GM19238 (cell line): Measurements from ENCODE around the gene NTNG2.
"Not testable (repeated sequence)": the region's sequence is repeated elsewhere in the genome, so short reads cannot be mapped to it uniquely, and the experiment has no call there.

Source experiments
- DNase-seq: peaks from one replicate; pipeline ENCODE4 v3.0.0; 2011; ENCODE audit warnings: low spot score; ENCODE audit not compliant: insufficient read length

NTNG2 gene, protein sequence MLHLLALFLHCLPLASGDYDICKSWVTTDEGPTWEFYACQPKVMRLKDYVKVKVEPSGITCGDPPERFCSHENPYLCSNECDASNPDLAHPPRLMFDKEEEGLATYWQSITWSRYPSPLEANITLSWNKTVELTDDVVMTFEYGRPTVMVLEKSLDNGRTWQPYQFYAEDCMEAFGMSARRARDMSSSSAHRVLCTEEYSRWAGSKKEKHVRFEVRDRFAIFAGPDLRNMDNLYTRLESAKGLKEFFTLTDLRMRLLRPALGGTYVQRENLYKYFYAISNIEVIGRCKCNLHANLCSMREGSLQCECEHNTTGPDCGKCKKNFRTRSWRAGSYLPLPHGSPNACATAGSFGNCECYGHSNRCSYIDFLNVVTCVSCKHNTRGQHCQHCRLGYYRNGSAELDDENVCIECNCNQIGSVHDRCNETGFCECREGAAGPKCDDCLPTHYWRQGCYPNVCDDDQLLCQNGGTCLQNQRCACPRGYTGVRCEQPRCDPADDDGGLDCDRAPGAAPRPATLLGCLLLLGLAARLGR

DNA sequence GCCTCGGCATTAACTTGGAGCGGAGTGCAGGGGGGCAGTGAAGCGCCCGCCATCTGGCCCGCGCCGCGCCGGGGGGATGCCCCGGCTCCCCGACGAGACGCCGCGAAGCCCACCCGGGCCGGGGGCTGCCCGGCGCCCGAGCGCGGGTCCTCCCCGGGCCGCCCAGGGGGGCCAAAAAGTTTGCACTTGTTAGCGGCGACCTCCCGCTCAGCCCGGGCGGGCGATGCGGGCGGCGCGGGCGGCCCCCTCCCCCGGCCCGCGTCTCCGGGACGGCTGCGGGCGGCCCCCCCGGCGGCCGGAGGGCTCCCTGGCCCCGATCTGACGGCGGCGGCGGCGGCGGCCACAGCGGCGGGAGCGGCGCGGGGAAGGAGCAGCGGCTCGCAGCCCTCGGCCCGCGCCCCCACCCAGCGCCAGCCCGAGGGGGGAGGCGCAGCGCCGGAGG, at the start of gene NTNG2:
NTNG2 (plus strand) TSS at position 316 of the 442 bp plus-strand sequence. CDS start 4,774 bp downstream, outside the sequence.
- DNase-seq: no peak

- no peak for DNase-seq
Observed at GRCh38 chr9:132114102-132114707, 47.7 kb upstream of the NTNG2 start.

GRCh38 chr9:132116583-132116982, 45.3 kb upstream of the NTNG2 start:
- DNase-seq: no peak

- no peak for DNase-seq
Observed at GRCh38 chr9:132117694-132118093, 44.2 kb upstream of the NTNG2 start.

GRCh38 chr9:132121021-132121420, 40.8 kb upstream of the NTNG2 start:
- no peak for DNase-seq

GRCh38 chr9:132124800-132125199, 37.1 kb upstream of the NTNG2 start:
- no peak for DNase-seq

- no peak for DNase-seq
Observed at GRCh38 chr9:132125361-132125760, 36.5 kb upstream of the NTNG2 start.

DNA sequence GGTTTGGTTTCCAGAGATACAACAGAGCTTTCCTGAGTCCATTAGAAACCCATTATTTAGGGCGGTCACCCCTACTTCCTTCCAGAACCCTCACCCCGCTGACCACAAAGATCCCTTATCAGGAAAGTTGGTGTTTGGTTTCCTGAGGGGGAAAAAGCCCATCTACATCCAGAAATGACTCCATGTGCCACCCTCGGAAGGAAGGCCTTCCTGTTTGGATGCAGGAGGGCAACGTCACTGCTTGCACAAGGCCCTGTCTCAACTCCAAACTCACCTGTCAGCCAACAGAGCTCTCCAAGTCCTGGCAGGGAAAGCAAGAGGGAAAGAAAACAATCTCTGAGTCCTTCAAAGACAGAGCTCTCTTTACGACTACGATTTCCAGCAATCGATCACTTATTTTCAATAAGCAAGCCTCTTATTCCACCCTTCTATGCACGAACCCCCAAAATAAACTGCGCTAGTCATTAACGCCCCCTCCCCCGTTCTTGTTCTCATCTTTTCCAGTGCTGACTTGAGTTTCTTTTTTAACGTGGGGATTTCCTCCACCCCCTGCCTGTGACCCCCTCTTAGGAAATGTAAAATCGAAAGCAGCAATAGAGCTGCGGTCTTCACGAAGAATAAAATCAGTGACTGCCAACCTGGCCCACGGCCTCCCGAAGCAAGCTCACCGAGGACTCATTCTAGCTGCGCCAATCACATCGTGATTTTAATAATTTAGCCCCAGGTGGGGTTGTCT, 35.7 kb upstream of the NTNG2 start:
- no peak for DNase-seq

- DNase-seq: no peak
Observed at GRCh38 chr9:132126680-132127236, 35.1 kb upstream of the NTNG2 start.

DNA sequence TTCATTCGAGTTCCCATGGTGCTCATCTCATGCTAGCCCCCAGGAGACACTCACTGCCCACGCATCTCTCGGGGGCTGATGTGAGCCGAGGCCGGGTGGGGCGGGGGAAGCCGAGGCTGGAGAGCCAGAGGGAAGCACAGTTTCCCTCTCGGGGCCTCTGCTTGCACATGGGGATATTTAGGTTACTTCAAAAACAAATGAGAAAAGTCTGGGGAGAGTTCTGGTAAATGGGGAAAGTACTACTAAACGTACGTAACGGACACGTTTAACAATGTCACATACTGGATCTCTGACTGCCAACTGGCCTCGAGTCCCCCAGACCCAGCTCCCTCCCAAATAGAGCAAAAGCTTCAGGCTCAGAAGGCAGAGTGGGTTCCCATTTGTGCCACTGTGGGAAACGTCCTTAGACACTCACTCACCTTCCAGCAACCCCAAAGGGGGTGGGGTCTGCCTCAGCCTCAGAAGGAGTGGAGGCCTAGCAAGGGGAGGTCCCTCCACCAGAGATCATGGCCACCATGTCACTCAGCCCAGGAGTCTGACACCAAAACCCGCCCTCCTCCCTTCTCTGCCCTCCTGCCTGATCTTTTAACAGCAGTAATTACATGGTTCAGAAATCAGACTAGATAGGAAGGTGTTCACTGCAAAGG, 33.8 kb upstream of the NTNG2 start:
- DNase-seq: no peak

GRCh38 chr9:132129535-132129934, 32.3 kb upstream of the NTNG2 start:
- no peak for DNase-seq

GRCh38 chr9:132134085-132134484, 27.8 kb upstream of the NTNG2 start:
- DNase-seq: not testable (repeated sequence)

DNA sequence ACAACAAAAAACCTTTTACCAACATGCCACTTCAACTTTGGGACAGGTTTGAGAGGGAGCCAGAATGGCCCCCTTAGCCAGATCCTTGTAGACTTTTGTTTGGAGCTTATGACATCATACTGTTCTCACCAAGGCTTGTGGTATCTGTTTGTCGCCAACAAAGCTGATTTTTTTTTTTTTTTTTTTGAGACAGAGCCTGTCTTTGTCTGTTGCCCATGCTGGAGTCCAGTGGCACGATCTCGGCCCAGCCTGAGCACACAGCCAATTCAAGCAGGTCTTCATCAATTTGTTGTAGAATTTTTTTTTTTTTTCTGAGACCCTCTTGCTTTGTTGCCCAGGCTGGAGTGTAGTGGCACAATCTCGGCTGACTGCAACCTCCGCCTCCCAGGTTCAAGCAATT, 26.4 kb upstream of the NTNG2 start:
- DNase-seq: no peak

DNA sequence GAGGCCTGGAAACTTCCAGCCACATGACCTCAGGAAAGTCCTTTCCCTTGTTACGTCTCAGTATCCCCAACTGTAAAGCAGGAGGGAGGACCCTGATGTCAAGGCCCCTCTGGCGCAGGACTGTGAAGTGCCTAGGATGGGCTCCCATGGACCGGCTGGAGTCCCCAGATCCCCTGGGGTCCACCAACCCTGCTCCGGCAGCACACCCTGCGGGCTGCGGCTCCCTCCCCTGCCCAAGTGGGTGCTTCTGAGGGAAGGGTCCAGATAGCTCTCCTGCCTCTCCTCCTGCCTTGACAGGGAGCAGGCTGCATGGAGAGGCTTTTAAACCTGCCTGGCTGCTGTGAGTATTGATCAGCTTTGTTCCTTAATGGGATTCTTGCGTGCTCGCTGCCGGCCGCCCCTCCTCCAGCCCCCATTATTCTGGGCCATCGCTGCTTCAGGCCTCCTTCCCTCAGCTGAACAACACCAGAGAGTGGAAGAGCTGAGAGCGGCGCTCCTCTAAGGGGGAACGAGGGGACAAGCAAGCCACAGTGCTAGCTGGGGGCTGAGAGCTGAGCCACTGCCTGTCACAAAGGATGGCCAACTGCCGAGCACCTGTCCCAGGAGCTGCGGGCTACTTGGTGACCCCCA, 25.6 kb upstream of the NTNG2 start:
- no peak for DNase-seq

DNA sequence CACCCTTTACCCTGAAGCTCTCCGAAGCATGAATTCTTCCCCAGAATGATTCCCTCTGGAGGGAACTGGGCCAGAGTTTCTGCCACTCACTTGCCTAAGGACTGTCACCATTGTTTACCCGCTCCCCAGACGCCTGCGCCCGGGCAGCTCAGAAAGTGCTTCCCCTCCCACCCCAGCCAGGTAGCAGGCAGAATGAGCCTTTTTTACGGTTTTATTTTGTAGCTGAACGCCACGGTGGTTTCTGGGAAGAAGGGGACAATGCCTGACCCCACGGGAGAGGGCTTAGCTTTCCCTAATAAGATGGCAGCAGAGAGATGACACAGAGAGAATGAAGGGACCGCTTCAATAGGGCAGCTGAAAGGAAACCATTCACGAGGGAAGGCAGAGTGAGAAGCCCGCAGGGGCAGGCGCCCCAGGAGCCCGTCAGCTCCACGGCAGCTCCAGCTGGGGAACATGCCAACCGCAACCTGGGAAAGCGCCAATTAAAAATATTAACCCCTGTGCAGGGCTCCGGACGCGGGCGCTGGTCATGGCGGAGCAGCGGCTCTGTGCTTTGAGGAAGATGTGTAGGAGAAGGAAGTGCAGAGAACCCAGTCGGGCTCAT, 20.4 kb upstream of the NTNG2 start:
- DNase-seq: no peak

DNA sequence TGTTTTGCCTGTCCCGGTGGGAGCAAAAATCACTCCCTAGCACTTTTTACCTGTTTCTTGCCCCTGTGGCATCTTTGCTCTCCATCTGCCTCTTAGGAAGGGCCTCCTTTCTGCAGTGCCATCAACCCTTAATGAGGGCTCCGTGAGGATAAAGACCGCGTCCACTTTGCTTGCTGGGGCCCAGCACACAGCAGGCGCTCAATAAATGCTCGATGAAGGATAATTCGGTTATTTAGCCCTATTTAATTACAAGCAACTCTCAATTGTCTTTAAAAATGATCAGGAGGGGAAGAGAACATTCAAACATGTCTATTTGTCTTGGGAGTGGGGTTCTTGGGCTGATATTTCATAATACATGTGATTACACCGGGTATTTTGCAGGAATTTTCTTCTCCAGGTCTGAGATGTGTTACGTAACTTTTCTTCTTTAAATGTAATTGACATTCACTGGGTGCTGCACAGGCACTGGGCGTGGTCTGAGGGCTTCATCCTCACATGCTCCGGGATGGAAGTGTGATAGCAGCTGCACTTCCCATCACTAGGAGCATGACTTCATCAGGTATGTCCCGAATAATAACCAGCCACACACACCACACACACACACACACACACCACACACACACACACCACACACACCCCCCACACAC, 19.8 kb upstream of the NTNG2 start:
- no peak for DNase-seq

DNA sequence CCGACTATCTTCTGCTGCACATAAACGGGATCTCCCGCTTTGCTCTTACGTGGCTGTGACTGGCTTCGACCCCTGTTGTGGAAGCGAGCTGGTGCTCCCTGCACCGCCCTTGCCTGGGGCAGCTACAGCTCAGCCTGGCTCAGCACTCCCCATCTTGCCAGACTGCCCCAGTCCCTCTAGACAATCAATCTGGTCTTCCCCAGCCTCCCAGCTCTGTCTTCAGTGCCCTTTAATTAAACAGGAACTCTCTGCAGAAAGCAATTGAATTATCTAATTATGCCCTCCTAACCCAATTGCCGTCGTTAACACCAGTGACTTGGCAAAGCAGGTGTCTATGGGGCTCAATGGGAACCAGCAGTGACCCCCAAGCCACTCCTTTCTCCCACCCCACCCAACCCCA, 18.9 kb upstream of the NTNG2 start:
- no peak for DNase-seq

DNA sequence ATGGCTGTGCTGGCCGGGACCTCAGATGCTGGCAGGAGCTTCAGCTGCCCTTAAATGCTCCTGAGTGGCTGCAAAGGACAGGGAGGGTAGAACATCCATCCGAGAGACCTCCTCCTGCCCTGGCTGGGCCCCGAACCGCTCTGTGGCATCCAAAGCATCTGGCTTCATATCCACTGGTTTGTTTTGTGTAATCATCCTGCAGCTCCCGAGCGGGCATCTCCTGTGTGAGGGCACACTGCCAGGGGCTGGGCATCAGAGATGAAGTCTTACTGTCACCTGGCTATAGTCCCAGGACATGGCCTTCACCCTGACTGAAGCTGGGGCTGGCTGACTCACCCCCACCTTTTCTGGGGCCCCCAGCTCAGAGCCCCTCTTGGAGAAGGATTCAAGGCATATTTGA, 18.5 kb upstream of the NTNG2 start:
- no peak for DNase-seq

- DNase-seq: no peak
Observed at GRCh38 chr9:132144708-132145365, 17.0 kb upstream of the NTNG2 start.
